RPMI8226 (cell line): ENCODE data around the gene PRDM7.
"Not testable (repeated sequence)": the region's sequence is repeated elsewhere in the genome, so short reads cannot be mapped to it uniquely, and the experiment has no call there.

Experiments
- DNase-seq: peaks from one replicate; pipeline ENCODE4 v3.0.0-alpha.2; 2015

The PRDM7 gene

GRCh38 chr16:90011508-90011819 lies 65.7 kb downstream of the PRDM7 start:
- no peak for DNase-seq

DNA sequence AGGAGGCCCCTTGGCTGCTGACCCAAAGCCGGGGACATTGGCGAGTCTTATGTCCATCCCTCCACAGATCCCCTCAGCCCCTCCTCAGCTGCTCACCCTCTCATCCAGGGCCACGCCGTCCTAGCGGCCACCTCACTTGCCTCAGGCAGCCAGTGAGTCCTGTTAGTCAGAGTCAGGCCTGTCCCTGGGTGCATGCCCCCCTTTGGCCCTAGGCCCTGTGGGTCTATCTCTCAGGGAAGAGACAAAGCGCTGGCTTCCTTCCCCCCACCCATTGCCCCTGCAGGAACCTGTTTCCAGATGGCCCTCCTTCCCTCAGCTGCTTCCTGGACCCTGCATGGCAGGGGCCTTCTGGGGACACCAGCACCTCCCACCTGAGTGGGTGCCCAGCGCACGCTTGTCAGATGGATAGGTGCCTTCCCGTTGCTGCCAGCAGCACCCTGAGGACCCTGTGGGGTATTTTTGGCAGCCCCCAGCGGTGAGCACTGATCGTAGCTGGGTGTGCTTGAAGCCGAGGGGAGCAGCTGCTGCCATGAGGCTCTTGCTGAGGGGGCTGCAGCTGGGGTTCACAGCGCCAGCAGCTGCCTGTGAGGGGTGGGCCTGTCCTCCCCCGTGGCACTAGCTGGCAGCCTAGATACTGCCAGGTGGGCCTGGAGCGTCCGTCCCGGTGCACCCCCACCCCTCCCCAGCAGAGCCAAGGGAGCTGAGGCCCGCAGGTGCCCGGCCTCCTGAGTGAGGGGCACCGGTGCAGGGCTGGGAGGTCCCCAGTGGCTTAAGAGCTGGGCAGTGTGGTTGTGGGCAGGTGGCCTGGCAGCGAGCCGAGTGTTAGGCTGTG lies 66.2 kb downstream of the PRDM7 start:
- DNase-seq, result no peak

DNA sequence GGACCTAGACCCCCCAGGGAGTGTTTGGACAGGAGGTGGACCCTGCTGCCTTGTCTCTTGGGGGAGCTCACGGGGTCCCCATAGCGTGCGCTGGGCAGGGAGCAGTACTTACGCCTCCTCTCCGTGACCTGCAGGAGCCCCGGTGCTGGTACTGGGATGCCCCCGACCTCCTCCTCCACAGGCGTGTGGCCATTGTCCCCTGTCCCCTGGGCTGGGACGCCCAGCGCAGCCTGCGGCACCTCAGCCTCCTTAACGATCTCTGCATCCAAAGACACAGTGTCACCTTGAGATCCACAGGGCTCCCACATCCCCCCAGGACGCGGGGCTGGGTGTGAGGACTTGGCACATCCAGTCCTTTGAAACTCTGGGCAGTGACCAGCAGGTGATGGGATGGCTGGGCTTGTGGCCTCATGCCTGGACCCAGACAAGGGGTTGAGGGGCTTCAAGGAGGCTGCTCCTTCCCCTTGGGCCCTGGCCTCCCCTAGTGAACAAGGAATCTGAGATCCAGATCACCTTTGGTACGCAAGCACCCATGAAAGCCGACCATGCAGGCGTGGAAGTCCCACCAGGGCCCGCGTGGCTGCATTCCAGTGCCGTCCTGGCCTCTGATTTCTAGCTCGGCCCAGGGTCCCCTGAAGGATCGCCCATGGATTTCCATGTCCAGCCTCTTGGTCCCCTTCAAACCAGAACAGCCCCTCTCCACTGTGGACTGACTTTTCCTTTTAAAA lies 67.8 kb downstream of the PRDM7 start:
- no peak for DNase-seq

GRCh38 chr16:90008708-90009145 lies 68.4 kb downstream of the PRDM7 start:
- peak; percentile 30 for DNase-seq

GRCh38 chr16:90007635-90008234 lies 69.4 kb downstream of the PRDM7 start:
- not testable (repeated sequence) for DNase-seq

GRCh38 chr16:90007015-90007414 lies 70.1 kb downstream of the PRDM7 start:
- no peak for DNase-seq
